Memory B cell (primary cell): Measurements from ENCODE around the gene MB21D2.

Experiments
- ATAC-seq: fragments of 150-1000 bp; cut with Tn5 transposase; 2 replicates; pipeline ENCODE4 v1.10.0; 2021; ENCODE audit warnings: low read depth, mild to moderate bottlenecking, moderate library complexity
- DNase-seq, 2 donors: peaks; one replicate each; pipeline ENCODE4 v3.0.0; 2022; ENCODE audit warnings: low spot score in 2 of 2
- H3K27ac Mint-ChIP-seq: one replicate; pipeline ENCODE4 v1.8.0; 2022; ENCODE audit warnings: mild to moderate bottlenecking, moderate library complexity, mixed read lengths
- H3K27me3 Mint-ChIP-seq: one replicate; pipeline ENCODE4 v1.8.0; 2022; ENCODE audit warnings: mixed read lengths
- H3K36me3 Mint-ChIP-seq: one replicate; pipeline ENCODE4 v1.8.0; 2022; ENCODE audit warnings: mild to moderate bottlenecking, mixed read lengths
- H3K4me1 Mint-ChIP-seq: one replicate; pipeline ENCODE4 v1.8.0; 2022; ENCODE audit warnings: mixed read lengths
- H3K4me3 Mint-ChIP-seq: one replicate; pipeline ENCODE4 v1.8.0; 2022; ENCODE audit warnings: mild to moderate bottlenecking, moderate library complexity, mixed read lengths
- H3K9me3 Mint-ChIP-seq: one replicate; pipeline ENCODE4 v1.8.0; 2022; ENCODE audit warnings: mixed read lengths

The MB21D2 gene

GRCh38 chr3:192870822-192871221 is 46.8 kb downstream of the MB21D2 start:
- H3K36me3 Mint-ChIP-seq, result no peaks in the 10 kb centered on the region
- ATAC-seq (no peak), DNase-seq (no peak)
- no peak overlapping the region for H3K4me3 Mint-ChIP-seq
- H3K9me3 Mint-ChIP-seq, result no peaks in the 10 kb centered on the region
- H3K4me1 Mint-ChIP-seq, result no peaks in the 10 kb centered on the region
- no peak overlapping the region for H3K27ac Mint-ChIP-seq
- H3K27me3 Mint-ChIP-seq, result peaks cover 3% of the 10 kb centered on the region

- H3K9me3 Mint-ChIP-seq, result no peaks in the 10 kb centered on the region
- H3K27ac Mint-ChIP-seq, result no peak overlapping the region
- ATAC-seq (no peak), DNase-seq (no peak)
- H3K36me3 Mint-ChIP-seq, result no peaks in the 10 kb centered on the region
- H3K4me3 Mint-ChIP-seq, result no peak overlapping the region
- no peaks in the 10 kb centered on the region for H3K27me3 Mint-ChIP-seq
- H3K4me1 Mint-ChIP-seq, result peaks cover 6% of the 10 kb centered on the region
Measured at GRCh38 chr3:192869131-192870031, 48.3 kb downstream of the MB21D2 start.

GRCh38 chr3:192867645-192868044 is 50.0 kb downstream of the MB21D2 start:
- no peak overlapping the region for H3K27ac Mint-ChIP-seq
- no peaks in the 10 kb centered on the region for H3K27me3 Mint-ChIP-seq
- DNase-seq (no peak), ATAC-seq (no peak)
- H3K4me1 Mint-ChIP-seq, result peaks cover 6% of the 10 kb centered on the region
- no peak overlapping the region for H3K4me3 Mint-ChIP-seq
- H3K36me3 Mint-ChIP-seq, result no peaks in the 10 kb centered on the region
- no peaks in the 10 kb centered on the region for H3K9me3 Mint-ChIP-seq

- ATAC-seq, result no peak
- Mint-ChIP-seq H3K27ac (no peak overlapping the region), H3K27me3 (no peaks in the 10 kb centered on the region)
Measured at GRCh38 chr3:192866804-192867203, 50.9 kb downstream of the MB21D2 start.

GRCh38 chr3:192864941-192865340 is 52.7 kb downstream of the MB21D2 start:
- Mint-ChIP-seq H3K9me3 (no peaks in the 10 kb centered on the region), H3K27me3 (no peaks in the 10 kb centered on the region), H3K27ac (peak overlapping the region; percentile 28), H3K4me3 (no peak overlapping the region), H3K36me3 (no peaks in the 10 kb centered on the region), H3K4me1 (peaks cover 6% of the 10 kb centered on the region)
- peak; percentile 57 for ATAC-seq
- DNase-seq, result no peak

More at GRCh38 chr3:192866804-192867203, 50.9 kb downstream of the MB21D2 start:
- Mint-ChIP-seq H3K36me3 (no peaks in the 10 kb centered on the region), H3K4me3 (no peak overlapping the region), H3K4me1 (peaks cover 6% of the 10 kb centered on the region), H3K9me3 (no peaks in the 10 kb centered on the region)
- DNase-seq, result no peak

- no peak overlapping the region for H3K27ac Mint-ChIP-seq
- H3K4me3 Mint-ChIP-seq, result no peak overlapping the region
- H3K4me1 Mint-ChIP-seq, result peaks cover 6% of the 10 kb centered on the region
- DNase-seq (no peak), ATAC-seq (no peak)
- no peaks in the 10 kb centered on the region for H3K27me3 Mint-ChIP-seq
- no peaks in the 10 kb centered on the region for H3K9me3 Mint-ChIP-seq
- no peaks in the 10 kb centered on the region for H3K36me3 Mint-ChIP-seq
Measured at GRCh38 chr3:192863091-192863420, 54.6 kb downstream of the MB21D2 start.

- DNase-seq (no peak), ATAC-seq (no peak)
- Mint-ChIP-seq H3K9me3 (no peaks in the 10 kb centered on the region), H3K4me3 (no peak overlapping the region), H3K27ac (no peak overlapping the region), H3K4me1 (peaks cover 6% of the 10 kb centered on the region), H3K27me3 (no peaks in the 10 kb centered on the region), H3K36me3 (no peaks in the 10 kb centered on the region)
Measured at GRCh38 chr3:192862408-192863090, 55.1 kb downstream of the MB21D2 start.

- no peak for DNase-seq
- H3K4me1 Mint-ChIP-seq, result peaks cover 6% of the 10 kb centered on the region
- H3K4me3 Mint-ChIP-seq, result no peak overlapping the region
- ATAC-seq, result no peak
- no peaks in the 10 kb centered on the region for H3K36me3 Mint-ChIP-seq
- H3K9me3 Mint-ChIP-seq, result no peaks in the 10 kb centered on the region
- H3K27me3 Mint-ChIP-seq, result no peaks in the 10 kb centered on the region
- no peak overlapping the region for H3K27ac Mint-ChIP-seq
Measured at GRCh38 chr3:192861972-192862371, 55.7 kb downstream of the MB21D2 start.

- Mint-ChIP-seq H3K27me3 (no peaks in the 10 kb centered on the region), H3K36me3 (no peaks in the 10 kb centered on the region), H3K4me3 (no peak overlapping the region), H3K27ac (no peak overlapping the region), H3K9me3 (no peaks in the 10 kb centered on the region), H3K4me1 (peaks cover 6% of the 10 kb centered on the region)
- ATAC-seq (no peak), DNase-seq (no peak)
Measured at GRCh38 chr3:192860454-192860853, 57.2 kb downstream of the MB21D2 start.

GRCh38 chr3:192858849-192859585 is 58.6 kb downstream of the MB21D2 start:
- Mint-ChIP-seq H3K4me3 (no peak overlapping the region), H3K9me3 (no peaks in the 10 kb centered on the region), H3K27me3 (no peaks in the 10 kb centered on the region), H3K27ac (no peak overlapping the region), H3K36me3 (no peaks in the 10 kb centered on the region), H3K4me1 (no peaks in the 10 kb centered on the region)
- DNase-seq (no peak), ATAC-seq (no peak)

- no peak for DNase-seq
- Mint-ChIP-seq H3K27me3 (no peaks in the 10 kb centered on the region), H3K9me3 (no peaks in the 10 kb centered on the region), H3K27ac (no peak overlapping the region), H3K4me3 (no peak overlapping the region), H3K4me1 (peaks cover 5% of the 10 kb centered on the region), H3K36me3 (no peaks in the 10 kb centered on the region)
- no peak for ATAC-seq
Measured at GRCh38 chr3:192857260-192857661, 60.4 kb downstream of the MB21D2 start.

- ATAC-seq (no peak), DNase-seq (no peak)
- no peaks in the 10 kb centered on the region for H3K9me3 Mint-ChIP-seq
- no peaks in the 10 kb centered on the region for H3K36me3 Mint-ChIP-seq
- H3K27ac Mint-ChIP-seq, result no peak overlapping the region
- no peak overlapping the region for H3K4me3 Mint-ChIP-seq
- no peaks in the 10 kb centered on the region for H3K27me3 Mint-ChIP-seq
- peaks cover 18% of the 10 kb centered on the region for H3K4me1 Mint-ChIP-seq
Measured at GRCh38 chr3:192855434-192855833, 62.2 kb downstream of the MB21D2 start.

- Mint-ChIP-seq H3K9me3 (no peaks in the 10 kb centered on the region), H3K27ac (peak overlapping the region; percentile 1), H3K4me1 (peaks cover 27% of the 10 kb centered on the region), H3K27me3 (peaks cover 3% of the 10 kb centered on the region), H3K4me3 (no peak overlapping the region), H3K36me3 (no peaks in the 10 kb centered on the region)
- DNase-seq, result no peak
- ATAC-seq, result peak; percentile 54
Measured at GRCh38 chr3:192851821-192852372, 65.8 kb downstream of the MB21D2 start.

- Mint-ChIP-seq H3K36me3 (no peaks in the 10 kb centered on the region), H3K4me1 (peaks cover 27% of the 10 kb centered on the region), H3K27ac (peak overlapping the region; percentile 82), H3K27me3 (peaks cover 3% of the 10 kb centered on the region), H3K9me3 (no peaks in the 10 kb centered on the region), H3K4me3 (peak overlapping the region; percentile 66)
- DNase-seq, result no peak
- peak; percentile 58 for ATAC-seq
Measured at GRCh38 chr3:192850451-192850981, 67.1 kb downstream of the MB21D2 start.
